Activated CD8-positive, alpha-beta memory T cell treated with anti-CD3 and anti-CD28 coated beads for 1 hour (primary cell): ENCODE measurements around the gene BTBD10.

Source experiments
- DNase-seq, 2 donors: peaks; one replicate each; pipeline ENCODE4 v3.0.0-alpha.2; 2020; ENCODE audit warnings: low read depth in 1 of 2; ENCODE audit errors: extremely low read depth in 1 of 2

BTBD10 gene

DNA sequence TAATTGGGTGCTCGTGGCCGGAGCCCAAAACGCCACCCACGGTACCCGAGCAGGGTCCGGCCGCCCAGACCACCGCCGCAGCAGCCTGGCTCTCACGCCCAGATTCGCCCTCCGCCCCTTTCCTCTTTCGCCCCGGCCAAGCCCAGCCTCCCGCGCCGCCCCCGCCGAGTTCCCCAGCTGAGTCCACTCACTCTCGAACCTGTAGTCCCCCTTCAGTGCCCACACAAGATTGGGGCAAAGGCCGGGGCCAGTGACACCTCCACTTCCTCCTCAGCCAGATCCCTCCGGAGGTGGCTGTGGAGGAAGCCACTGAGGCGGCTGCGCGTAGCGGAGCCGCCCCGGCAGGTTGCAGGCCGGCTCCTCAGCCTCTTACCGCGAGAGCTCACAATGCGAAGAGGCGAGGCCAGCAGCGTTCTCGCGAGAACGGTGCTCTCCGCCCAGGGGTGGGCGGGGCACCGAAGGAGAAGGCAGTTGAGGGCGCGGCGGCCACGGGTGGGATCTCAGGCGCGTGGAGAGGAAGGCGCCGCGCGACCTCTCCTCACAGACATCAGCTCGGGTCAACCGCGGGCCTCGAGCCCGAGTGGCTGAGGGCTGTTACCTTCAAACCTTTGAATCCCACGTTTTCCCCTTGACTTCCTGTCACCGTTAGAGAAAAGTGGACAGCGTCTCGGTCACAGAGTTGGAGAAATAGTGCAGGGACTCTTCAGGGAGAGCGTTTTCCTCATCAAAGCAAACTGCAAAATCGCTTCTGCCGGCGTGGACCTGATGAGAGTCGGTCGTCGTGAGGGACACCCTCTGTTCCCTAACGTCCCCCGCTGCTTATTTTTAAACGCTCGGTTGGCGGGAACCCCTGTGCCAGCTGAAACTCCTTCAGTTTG, at the start of gene BTBD10:
TSS of gene BTBD10 (minus strand) at position 322 of the 878 bp plus-strand sequence. CDS start 18,098 bp downstream, outside the sequence.
- DNase-seq, result peak; percentile 63 to 86

DNA sequence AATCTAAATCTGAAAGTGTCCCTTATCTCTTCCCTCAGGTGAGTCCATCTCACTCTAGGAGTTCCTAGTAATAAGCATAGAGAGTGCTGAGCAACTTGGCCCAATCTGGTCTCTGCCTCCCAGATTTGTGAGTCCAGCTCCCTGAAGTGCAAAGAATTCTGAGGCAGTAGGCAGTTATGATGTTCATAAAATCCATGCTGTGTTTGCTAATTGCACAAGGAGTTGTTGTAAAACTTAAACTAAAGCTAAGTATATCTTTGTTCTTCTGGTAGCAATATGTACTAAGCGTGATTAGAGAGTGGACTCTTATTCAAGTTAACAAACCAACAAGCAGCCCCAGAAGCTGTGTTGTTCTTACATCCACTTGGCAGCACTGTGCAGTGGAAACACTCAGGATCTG, 40.4 kb upstream of the BTBD10 start:
- no peak for DNase-seq

DNA sequence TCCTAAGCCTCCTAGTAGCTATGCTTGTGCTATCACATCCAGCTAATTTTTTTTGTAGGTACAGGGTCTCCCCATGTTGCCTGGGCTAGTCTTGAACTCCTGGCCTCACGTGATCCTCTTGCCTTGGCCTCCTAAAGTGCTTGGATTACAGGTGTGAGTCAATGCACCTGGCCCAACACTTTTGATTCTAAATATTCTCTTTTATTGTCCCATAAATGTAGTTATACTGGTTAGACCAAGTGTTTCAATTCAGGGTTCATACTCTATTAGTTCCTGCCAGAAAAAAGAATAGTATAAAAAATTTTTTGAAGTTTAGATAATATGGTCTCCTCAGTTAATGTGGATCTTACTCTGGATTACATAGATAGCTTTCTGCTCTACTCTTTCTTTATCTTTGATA, 39.5 kb upstream of the BTBD10 start:
- DNase-seq, result no peak

DNA sequence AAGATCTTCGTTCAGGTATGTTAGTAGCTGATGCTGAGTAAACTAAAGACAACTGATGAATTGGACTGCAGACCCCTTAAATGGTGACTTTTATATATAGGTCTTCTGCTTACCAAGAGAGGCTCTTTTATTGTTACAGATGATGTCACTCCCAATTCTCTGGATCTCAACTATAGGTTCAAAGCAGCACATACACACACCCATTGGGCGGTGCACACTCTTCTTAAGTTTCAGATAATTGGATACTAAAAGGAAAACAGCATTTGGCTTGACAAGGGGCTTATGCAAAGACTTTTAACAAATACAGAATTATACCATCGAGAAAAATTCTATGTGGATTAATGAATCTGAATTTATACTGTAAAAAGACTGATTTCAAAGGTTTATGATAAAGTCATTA, 32.9 kb upstream of the BTBD10 start, which contains the start of gene PTH:
TSS of gene PTH (minus strand) at position 69 of the 400 bp plus-strand sequence. CDS start 3,142 bp downstream, outside the sequence.
- DNase-seq, result no peak

DNA sequence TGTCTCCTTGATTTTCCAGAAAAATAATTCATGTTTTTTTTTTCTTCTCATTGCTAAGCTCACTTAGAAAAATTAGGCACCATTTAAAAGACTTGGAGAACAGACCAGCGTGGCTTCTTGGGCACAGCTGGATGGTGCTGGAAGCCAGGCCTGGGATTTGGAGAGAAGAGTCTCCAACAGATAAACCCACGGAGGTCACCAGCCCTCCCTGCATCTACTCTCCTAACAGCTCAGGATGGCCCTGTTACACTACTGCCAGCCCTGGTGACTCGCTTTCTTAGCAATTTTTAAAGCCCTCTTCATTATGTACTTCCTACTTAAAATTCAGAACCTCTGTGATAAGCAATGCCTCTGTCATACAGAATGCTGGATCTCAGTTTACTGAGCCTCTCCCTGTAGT, 31.0 kb upstream of the BTBD10 start:
- DNase-seq, result no peak

DNA sequence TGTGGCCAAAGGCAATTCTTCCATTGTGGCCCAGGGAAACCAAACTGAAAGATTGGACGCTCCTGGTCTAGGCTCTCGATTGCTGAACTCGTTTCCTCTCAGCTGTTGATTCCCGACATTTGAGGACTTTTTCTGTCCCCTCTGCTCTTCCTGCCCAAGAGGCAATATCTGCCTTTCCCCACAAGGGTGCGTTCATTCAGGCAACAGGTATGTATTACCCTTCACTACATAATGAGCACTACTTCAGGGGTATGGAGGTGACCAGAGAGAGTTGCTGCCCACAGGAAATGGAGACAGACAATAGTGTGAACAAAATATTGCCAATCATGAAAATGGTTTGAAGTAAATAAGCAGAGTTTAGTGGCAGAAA, 24.6 kb upstream of the BTBD10 start:
- DNase-seq, result no peak

DNA sequence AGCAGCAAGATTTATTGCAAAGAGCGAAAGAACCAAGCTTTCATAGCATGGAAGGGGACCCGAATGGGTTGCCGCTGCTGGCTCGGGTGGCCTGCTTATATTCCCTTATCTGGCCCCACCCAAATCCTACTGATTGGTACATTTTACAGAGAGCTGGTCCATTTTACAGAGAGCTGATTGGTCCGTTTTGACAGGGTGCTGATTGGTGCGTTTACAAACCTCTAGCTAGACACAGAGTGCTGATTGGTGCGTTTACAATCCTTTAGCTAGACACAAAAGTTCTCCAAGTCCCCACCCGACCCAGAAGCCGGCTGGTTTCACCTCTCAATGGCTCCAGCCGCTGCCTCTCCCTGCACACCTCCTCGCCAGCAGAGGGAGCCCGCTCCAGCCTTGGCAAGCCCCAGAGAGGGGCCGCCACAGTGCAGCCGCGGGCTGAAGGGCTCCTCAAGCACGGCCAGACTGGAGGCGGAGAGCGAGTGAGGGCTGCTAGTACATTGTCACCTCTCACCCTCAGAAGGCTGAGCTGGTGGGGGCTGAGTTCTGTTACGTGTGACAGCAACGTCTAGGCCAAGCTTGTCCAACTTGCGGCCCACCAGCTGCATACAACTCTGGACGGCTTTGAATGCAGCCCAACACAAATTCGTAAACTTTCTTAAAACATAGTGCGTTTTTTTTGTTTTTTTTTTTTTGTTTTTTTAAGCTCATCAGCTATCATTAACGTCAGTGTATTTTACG, 24.1 kb upstream of the BTBD10 start:
- peak; percentile 29 to 55 for DNase-seq

DNA sequence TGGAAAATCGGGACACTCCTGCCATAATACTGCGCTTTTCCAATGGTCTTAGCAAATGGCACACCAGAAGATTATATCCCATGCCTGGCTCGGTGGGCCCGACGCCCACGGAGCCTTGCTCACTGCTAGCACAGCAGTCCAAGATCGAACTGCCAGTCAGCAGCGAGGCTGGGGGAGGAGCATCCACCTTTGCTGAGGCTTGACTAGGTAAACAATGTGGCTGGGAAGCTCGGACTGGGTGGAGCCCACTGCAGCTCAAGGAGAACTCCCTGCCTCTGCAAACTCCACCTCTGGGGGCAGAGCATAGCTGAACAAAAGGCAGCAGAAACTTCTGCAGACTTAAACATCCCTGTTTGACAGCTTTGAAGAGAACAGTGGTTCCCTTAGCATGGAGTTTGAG, 17.2 kb upstream of the BTBD10 start:
- DNase-seq, result no peak

DNA sequence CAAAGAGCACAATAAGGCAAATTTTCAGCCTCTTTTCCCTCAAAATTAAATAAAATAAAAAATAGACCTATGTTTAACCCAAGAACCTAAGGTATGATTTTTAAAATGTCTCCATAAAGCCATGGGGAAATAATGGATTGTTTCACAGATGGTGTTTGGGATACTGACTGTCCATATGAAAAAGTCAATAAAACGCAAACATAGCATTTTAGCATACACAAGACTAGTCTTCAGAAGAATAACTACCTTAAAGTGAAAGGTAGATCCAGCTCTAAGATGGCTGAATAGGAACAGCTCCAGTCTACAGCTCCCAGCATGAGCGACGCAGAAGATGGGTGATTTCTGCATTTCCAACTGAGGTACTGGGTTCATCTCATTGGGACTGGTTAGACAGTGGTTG, 16.7 kb upstream of the BTBD10 start:
- DNase-seq, result no peak

DNA sequence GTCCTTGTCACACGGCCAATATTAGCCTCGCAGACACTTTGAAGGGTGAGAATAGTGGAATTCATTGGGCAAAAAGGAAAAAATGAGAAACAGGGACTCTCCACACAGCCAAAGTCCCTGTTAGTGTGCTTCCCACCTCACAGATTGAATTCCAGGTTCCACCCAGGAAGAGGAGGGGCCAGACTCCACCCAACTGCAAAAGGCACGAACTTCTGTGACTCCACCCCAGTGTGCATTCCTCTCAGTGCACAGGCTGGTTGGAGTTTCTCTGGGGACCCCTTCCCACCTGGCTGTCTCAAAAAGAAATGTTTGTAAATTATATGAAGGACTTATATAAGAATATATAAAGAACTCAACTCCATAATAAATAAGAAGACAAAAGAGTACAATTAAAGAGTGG, 12.1 kb upstream of the BTBD10 start:
- no peak for DNase-seq

DNA sequence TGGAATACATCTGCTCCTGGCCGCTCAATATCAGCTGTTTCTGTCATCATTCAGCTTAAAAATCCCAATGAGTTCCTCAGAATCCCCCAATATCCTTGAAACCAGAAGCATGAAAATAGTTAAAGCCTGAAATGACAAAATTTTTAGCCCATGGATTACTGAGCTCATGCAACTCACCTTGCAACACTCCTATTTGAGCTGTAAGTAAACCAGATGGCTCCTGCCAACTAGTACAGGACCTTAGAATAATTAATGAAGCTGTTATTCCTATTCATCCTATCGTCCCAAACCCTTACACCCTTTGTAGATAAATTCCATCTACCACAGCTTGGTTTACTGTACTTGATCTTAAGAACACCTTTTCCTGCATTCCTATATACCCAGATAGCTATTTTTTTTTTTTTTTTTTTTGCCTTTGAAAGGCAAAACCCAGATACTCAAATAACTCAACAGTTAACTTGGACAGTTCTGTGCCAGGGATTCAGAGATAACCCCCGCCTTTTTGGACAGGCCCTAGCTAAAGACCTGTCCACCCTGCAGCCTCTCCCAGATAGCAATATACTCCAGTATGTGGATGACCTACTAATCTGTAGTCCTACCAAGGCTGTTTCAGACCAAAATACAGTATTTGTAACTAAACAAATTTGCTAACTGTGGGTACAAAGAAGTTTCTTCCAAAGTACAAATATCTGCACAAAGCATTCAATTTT, 10.1 kb upstream of the BTBD10 start:
- no peak for DNase-seq

DNA sequence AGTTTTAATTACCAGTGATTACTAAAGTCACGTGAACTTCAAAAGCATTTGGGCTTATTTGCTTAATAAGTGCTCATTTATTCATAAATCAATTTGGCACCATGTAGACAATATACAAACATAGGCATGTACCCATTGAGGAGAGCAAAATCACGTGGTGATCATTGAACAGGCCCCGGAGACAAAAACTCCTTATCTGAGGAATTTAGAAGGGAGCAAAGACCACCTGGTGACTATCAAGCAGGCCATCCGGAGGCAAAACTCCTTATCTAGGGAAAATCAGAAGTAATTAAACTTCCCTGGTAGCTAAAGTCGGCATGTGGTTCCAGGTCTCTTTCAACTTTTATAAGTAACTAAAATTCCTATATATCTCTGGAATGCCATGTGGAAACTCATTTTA, 5.7 kb upstream of the BTBD10 start:
- DNase-seq, result no peak

DNA sequence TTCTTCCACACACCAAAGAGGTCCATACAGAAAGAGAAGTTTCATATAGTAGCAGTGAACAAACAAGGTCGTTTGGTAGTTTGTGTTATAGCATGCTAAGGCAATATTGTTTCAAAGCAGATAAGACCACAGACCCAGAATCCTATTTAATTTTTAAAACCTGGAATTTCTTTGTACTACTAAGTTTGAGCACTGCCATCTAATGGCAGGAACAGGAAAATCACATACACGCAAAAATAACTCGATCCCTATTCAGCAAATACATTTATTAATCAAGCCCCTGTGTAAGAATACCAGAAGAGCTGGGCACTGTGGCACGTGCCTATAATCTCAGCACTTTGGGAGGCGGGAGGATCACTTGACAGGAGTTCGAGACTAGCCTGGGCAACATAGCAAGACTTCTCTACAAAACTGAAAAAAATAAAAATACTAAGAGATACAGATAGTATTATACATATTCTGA, 2.9 kb upstream of the BTBD10 start:
- DNase-seq, result no peak

DNA sequence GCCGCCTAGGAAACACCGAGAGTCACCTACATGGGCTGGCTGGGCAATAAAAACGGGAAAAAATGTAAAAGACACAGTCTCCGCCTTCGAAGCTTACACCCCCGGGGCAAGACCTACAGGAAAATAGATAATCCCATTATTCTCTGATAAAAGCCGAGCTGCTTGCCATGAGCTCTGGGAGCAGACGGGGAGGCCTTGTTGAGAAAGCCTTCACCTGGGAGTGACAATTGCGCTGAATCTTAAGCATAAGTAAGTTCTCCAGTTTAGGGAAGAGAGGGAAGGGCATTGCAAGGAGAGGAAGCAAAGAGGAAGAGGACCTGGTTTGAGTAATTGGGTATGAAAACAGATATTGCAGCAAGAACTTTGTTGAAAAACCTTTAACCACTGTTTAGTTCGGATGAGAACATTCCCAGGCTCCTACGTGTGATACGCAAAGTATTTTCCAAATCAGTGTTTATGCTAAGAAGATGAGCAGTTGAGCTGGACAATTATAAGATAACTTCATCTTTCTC, 813 bp upstream of the BTBD10 start:
- DNase-seq, result no peak

DNA sequence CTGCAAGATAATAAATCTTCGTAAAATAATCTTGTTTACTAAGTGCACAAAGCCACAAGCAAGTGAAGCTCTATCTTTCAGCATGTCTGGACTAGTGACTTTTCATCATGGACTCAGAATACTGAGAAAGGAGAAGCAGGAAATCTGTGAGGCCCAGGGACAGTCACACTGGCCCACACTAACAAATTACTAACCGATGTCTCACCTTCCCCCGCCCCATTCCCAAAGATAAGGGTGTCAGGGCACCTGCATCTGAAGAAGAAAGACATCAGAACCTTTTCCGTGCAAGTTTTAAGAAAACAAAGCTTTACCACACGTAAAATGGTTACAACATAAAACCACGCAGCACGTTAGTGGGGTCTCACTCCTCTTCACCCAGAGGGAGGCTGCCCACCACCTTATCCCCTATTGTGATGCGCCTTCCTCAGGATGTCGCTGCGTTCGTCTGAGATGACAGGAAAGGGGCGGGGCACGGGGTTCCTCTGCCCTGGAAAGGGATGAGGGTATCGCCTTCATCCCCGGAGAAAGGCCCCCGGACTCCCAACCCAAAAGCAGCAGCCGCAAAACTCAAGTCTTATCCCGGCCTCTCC, 616 bp downstream of the BTBD10 start:
- DNase-seq, result peak in 1 of 2 donors; percentile 39

DNA sequence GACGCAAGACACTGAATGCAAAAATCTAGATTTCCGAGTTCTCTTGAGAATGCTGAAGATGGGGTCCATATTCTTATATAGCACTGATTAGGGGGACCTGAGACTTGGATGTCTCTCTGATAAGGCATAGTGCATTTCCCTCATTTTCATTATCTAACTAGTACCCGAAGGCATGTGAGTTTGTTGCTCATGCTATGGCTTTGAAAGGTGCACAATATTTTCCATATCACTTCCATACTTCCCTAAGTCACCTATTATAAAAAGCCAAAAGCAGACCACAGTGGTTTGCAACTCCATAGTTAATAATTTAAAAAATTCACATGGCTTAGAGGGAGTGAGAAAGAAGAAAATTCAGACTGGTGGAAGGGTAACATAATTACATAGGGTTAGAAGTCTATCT, 1.7 kb downstream of the BTBD10 start:
- no peak for DNase-seq

DNA sequence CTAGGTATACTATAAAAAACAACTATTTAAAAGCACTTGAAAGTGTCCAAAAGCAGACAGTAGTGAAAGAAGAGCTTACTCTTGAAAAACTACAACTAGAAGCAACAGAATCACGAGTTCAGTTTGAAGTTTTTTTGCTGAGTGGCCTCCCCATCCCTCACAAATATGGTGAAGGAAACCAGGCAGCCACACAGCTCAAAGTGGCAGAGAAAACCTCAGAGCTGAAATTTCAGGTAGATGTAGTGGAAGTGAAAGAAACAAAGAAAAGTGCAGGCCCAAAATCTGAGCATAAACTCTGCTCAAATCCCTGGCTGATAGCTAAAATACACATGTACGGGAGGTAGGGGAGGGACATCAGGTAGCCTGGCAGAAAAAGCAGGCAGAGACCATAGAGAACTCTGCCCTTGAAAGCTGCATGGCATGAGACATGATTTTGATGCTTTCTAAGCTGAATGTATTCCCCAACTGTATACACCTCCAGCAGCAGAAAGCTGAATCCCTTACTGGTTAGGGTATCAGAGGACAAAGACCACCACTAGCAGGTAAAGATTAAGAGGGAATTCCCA, 12.1 kb downstream of the BTBD10 start:
- DNase-seq, result no peak

DNA sequence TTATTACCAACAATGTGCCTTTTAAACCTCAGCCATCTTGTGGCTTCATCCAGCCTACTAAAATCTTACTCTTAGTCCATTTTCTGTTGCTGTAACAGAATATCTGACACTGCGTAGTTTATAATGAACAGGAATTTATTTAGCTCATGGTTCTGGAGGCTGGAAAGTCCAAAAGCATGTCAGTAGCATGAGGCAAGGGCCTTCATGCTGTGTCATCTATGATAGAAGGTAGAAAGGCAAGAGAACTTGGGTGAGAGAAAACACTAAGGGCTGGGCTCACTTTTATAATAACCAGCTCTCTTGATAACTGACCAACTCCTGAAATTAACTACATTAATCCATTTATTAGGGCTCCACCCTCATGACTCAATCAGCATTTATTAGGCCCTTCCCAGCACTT, 13.5 kb downstream of the BTBD10 start:
- DNase-seq, result no peak

DNA sequence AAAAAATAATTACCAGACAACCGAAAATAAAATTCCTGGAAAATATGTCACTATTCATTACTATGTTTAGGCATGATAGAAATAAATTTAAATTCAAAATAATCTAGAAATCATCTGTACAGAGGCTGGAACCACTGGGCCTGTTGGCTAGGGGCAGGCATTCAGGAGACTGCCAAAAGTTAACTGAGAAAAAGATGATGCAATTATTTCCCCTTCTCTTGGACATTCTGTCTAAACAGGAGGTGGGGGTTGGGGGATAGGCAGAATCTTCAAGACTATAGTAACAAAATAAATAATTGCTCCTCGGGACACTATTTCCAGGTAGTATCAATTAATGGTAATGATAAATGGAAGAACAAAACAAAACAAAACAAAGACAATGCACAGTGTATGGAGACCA, 14.1 kb downstream of the BTBD10 start:
- no peak for DNase-seq

DNA sequence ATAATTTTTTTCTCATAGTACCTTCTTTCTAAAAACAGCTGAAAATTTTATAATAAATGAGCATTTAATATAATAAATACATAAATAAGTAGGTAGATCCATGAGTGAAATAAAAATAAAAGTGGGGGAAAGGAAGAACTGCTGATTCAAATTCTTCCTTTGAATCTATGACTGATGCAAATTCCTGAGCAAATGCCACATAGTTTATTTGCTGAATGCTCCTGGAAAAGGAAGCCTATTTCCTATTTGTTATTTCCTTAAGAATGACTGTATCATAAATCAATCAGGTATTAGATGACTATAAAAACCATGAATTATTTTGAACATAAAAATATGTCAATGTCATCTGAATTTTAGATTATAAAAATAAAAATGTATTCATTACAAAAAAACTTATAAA, 16.6 kb downstream of the BTBD10 start:
- DNase-seq, result no peak
